SH-SY5Y (cell line): Measurements from ENCODE around the gene TOR1AIP2.
A peak's percentile ranks its signal among the peaks of the same experiment; 100 is the strongest.

Experiments used
- GATA2 ChIP-seq: IDR thresholded peaks from 2 replicates; pipeline ENCODE4 v1.6.1; 2011; ENCODE audit warnings: mild to moderate bottlenecking, low read depth, low read length
- GATA3 ChIP-seq: IDR thresholded peaks from 2 replicates; pipeline ENCODE4 v1.6.1; 2011; ENCODE audit warnings: low read depth, mild to moderate bottlenecking, low read length, moderate library complexity

TOR1AIP2 gene

GRCh38 chr1:179809506-179810366, 67.9 kb downstream of the TOR1AIP2 start:
- TF ChIP-seq GATA3 (no peak), GATA2 (no peak)

- no peak for TF ChIP-seq GATA3
- TF ChIP-seq GATA2: no peak
Observed at GRCh38 chr1:179808503-179808902, 69.1 kb downstream of the TOR1AIP2 start.

- TF ChIP-seq GATA3 (no peak), GATA2 (no peak)
Observed at GRCh38 chr1:179807691-179808485, 69.7 kb downstream of the TOR1AIP2 start.

DNA sequence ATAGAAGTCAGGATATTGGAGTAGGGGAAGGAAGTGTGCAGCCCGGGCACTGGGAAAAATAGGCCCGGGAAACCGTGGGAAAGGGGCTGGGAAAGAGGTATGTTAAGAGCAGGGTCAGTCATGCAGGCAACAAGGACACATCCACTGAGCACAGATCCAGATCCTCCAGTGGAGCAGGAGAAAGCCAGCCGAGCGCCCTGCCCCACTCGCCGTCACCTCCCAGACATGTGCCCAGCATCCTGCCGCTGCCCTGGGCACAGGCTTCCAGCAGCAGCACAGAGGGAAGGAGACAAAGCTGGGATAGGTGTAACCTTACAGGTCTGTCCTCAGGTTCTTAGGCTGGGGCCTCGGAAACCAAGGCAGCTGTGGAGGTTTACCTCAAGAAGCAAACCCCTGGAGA, 70.3 kb downstream of the TOR1AIP2 start:
- no peak for TF ChIP-seq GATA3
- no peak for TF ChIP-seq GATA2

DNA sequence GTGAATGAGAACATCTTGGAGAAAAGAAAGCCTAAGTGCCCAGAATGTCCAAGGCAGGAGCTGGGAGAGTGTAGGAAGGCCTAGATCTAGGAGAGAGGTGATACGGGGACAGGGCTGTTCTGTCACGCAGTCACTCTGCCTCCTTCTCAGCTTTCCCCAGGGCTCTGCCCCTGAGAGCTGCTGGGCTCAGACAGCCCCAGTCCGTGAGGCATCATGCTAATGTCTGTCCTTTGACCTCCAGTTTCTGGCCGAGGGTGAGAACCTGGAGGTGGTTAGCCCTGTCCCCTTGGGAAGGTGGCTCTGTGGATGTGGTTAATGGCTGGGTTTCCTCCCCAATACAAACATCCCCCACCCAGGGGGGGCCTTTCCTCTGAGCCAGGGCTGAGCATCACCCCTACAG, 71.3 kb downstream of the TOR1AIP2 start:
- no peak for TF ChIP-seq GATA3
- no peak for TF ChIP-seq GATA2

GRCh38 chr1:179805291-179806195, 72.1 kb downstream of the TOR1AIP2 start:
- TF ChIP-seq GATA2: no peak
- TF ChIP-seq GATA3: no peak

DNA sequence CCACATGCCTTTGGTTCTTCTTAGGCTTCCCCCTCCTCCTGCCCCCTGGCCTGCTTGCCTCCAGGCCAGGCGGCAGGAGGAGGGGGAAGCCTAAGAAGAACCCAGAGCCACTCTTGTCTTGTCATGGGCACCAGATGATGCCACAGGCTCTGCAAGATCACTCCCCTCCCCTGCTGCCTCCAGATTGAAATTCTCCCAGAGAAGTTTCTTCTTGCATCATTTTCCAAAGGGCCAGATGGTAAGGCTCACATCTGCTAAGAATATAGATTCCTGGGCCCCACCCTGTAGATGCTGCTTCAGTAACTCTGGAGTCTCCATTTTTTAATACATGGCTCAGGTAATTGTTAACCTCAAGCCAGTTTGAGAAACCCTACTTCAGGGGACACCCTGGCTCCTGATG, 73.7 kb downstream of the TOR1AIP2 start:
- TF ChIP-seq GATA2: no peak
- TF ChIP-seq GATA3: no peak

GRCh38 chr1:179803104-179803503, 74.5 kb downstream of the TOR1AIP2 start:
- no peak for TF ChIP-seq GATA2
- TF ChIP-seq GATA3: no peak

DNA sequence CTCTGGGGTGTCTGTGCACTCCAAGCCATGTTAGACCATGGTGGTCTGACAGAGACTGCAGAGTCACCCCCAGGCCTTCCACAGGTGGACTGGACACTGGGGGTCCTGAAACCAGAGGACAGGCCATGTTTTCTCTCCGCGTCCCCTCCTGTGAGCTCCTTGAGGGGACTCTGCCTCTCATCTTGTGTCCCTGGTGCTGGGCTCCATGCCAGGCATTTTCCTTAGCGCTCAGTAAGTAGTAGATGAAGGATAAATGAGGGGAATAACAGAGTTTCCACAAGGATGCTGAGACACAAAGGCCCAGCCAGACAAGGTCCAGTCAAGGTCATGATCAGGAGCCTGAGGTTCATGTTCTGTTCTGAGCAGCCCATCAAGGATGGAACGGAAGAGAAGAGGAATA, 77.1 kb downstream of the TOR1AIP2 start:
- no peak for TF ChIP-seq GATA3
- peak; percentile 8; the same call in 1 of the 2 replicates for TF ChIP-seq GATA2

DNA sequence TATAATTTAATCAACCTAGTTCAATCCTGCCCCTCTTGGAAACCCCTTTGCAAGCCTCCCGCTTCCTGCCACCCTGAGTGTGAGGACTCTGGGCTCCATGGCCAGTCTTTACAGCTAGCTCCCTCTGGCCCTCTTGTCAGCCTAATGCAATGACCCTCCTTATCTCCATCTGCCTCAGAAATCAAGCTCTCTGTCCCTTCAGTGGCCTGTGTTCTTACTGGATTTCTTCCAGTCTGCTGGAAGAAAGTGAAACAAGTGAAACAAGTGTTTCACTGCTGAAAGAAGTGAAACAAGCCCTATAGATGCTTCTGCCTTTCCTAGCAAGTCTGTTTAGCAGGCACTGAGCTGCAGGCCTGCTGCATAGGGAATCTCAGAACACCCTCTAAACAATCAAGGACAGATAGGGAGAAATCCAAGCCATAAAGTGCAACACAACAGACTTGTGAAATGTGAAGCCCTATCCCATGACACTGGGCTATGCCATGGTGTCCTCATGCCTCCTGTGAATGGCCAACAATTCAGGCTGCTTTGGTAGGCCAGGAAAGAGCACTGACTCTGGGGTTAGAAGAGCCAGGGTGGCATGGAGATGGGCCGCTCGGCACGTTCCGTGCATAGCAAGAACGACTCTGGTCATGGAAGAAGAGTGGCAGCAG, 78.6 kb downstream of the TOR1AIP2 start:
- TF ChIP-seq GATA2: peak; percentile 48; the same call in 1 of the 2 replicates
- no peak for TF ChIP-seq GATA3

DNA sequence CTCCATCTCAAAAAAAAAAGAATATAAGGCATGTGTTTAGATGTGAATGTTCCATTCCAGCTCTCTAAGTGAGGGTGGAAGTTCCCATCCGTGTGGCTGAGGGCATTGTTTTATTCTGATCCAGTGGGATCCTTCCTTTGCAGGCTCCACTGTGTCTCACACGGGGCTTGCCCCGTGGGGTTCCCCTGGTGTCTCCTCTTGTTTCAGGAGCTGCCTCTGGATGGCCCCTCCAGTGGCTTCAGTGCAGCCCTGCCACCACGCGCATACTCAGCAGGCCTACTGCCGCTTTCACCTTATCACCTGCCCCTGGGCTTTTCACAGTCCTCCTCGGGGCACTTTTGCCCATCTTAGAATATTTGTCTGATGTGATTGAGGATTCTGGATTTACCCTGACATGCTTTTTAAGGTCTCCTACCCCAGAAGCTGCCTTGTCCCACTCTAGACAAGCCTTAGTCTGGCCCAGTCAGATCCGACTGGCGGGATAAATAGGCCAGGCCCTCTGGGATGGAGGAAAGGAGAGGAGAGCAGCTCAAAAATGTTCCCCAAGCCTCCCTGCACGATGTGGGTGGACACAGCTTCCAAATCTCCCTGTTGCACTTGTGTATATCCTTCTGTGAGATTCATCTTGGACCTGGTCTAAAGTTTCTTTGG, 79.3 kb downstream of the TOR1AIP2 start:
- TF ChIP-seq GATA2: no peak
- TF ChIP-seq GATA3: no peak

DNA sequence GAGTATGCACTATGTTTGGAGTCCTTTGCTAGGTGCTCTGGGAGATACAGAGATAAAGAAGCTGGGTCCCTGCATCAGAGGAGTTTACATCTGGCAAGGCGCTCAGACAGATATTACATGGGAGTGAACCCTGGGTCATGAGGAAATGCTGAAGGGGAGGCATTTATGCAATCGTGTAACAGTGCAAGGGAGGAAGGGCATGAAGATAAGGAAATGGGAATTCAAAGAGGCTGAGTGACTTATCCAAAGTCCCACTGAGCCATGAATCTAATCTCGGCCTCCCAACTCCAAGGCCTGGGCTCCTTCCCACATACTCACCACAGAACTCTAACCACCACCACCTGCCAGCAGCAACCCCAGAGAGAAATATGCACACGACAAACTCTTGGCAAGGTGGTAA, 82.9 kb downstream of the TOR1AIP2 start:
- TF ChIP-seq GATA3 (peak; percentile 92), GATA2 (peak; percentile 96)

DNA sequence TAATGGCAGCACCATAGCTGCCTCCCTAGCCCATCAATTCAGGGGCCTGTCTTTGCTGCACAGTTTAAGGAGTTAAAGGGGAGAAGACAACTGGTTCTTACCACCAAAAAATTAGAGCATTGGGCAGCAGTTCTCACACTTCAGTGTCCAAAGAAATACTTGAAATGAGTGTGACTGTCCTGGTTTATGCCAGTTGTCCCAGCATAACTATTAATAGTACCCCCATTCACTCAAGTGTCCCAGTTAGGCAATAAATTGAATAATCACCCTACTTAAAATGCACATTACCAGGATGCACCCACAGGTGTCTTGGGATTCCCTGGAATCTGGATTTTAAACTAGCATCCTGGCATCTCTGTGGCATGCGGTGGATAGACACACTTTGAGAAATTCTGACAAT, 83.5 kb downstream of the TOR1AIP2 start:
- TF ChIP-seq GATA3 (no peak), GATA2 (no peak)
